ENCODE data around the gene LRRC23.

DNA sequence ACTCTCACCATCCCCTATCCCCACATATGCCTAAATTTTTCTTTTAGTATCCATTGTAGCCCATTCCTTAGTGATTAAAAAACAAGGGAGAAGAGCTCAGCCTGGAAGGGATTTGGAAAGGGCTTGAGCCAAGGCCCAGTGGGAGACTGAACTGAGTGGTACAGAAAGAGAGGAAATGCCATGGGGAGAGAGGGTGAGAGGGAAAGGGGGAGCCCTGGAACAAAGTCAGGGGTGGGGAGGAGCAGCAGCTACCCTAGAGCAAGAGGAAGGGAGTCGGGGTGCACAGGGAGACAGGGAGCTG, 20.6 kb downstream of the LRRC23 start:
- TF ChIP-seq TAF1 (IDR thresholded peaks at IDR 0.05; ENCODE audit: low read depth, low read length), result no peak
- TF ChIP-seq POLR2AphosphoS5 (IDR thresholded peaks at IDR 0.05; ENCODE audit: low read depth, low read length), result no peak
